ENCODE results near the gene LGALS9. TPM values are rescaled to one million over a fixed set of nuclear protein-coding genes. Genes with fewer than 3 reads are reported as not detected.

The LGALS9 gene
- total RNA-seq, 1 donor from 2014 or later, result 15.2 TPM

DNA sequence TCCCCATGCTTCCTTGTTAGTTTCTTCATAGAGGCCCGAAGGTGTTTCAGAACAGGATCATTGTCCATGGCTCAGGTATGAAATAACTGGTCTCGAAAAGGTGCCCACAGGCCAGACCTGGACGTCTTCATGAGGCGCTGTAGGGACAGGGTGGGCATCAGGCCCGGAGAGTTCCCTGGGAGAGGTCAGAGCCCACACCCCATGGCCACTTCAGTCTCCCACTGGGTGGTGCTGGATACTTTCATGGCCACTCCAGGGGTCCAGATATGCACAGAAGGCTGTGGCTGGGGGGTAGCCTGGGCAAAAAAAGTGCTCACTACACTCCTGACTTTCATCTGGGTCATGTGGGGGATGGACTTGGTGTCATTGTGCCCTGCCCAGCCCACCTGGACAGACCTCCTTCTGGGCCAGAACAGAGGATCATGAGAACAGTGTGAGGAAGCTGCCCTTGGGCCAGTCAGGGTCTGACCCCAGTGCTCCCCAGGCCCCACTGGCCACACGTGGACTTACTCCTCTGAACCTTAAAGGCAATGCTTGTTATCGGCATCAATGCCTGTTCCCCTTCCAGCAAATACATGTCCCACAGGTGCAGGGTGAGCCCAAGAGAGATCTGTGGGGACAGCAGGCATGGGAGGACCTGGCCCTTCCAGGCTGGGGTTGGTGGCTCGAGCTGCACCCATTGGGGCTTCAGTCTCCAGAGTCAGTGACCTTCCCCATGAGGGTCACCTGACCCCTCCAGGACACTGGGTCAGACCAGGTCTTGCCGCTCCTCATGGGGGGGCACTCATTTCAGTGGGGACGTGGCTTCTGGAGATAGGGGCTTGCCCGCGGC, 36.9 kb downstream of the LGALS9 start:
- no peaks in the 10 kb centered on the region for H3K9me3 ChIP-seq (replicated peaks)
- H3K27ac ChIP-seq (replicated peaks), result no peak overlapping the region
- DNase-seq, result no peak
- no peak overlapping the region for H3K4me3 ChIP-seq
- H3K36me3 ChIP-seq, result no peaks in the 10 kb centered on the region
- peaks cover 20% of the 10 kb centered on the region for H3K27me3 ChIP-seq (ENCODE audit: low read depth)
- TF ChIP-seq, protein P1, sequence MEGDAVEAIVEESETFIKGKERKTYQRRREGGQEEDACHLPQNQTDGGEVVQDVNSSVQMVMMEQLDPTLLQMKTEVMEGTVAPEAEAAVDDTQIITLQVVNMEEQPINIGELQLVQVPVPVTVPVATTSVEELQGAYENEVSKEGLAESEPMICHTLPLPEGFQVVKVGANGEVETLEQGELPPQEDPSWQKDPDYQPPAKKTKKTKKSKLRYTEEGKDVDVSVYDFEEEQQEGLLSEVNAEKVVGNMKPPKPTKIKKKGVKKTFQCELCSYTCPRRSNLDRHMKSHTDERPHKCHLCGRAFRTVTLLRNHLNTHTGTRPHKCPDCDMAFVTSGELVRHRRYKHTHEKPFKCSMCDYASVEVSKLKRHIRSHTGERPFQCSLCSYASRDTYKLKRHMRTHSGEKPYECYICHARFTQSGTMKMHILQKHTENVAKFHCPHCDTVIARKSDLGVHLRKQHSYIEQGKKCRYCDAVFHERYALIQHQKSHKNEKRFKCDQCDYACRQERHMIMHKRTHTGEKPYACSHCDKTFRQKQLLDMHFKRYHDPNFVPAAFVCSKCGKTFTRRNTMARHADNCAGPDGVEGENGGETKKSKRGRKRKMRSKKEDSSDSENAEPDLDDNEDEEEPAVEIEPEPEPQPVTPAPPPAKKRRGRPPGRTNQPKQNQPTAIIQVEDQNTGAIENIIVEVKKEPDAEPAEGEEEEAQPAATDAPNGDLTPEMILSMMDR (IDR thresholded peaks at IDR 0.05; ENCODE audit: borderline replicate concordance), result no peak
- intact Hi-C loops (cut with micrococcal nuclease), result no loop called here
- H3K4me1 ChIP-seq, result no peaks in the 10 kb centered on the region

DNA sequence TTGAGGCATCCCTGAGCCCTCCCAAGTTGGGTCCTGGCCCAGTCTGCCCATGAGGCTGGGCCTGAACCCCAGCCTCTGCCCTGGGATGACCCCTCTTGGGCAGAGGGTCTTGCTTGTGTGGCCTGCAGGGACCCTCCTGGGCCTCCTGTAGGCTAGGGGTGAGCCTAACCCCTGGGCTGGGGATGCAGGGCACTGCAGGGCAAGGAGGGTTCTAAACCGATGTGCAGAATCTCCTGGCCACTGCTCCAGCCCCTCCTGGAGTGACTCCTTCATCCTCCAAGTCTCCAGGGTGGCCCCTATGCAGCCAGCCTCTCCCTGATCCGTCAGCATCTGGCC, 37.5 kb downstream of the LGALS9 start:
- peaks cover 21% of the 10 kb centered on the region for H3K27me3 ChIP-seq (ENCODE audit: low read depth)
- intact Hi-C loops (cut with micrococcal nuclease), result no loop called here
- no peaks in the 10 kb centered on the region for H3K9me3 ChIP-seq (replicated peaks)
- H3K4me3 ChIP-seq, result no peak overlapping the region
- no peaks in the 10 kb centered on the region for H3K36me3 ChIP-seq
- TF ChIP-seq, protein P1 (IDR thresholded peaks at IDR 0.05; ENCODE audit: borderline replicate concordance), result no peak
- no peaks in the 10 kb centered on the region for H3K4me1 ChIP-seq
- H3K27ac ChIP-seq (replicated peaks), result no peak overlapping the region
- DNase-seq, result no peak

- Histone ChIP-seq H3K36me3 (no peaks in the 10 kb centered on the region), H3K27ac (replicated peaks) (no peak overlapping the region), H3K9me3 (replicated peaks) (no peaks in the 10 kb centered on the region), H3K27me3 (ENCODE audit: low read depth) (peaks cover 21% of the 10 kb centered on the region), H3K4me1 (no peaks in the 10 kb centered on the region), H3K4me3 (no peak overlapping the region)
- DNase-seq, result no peak
- intact Hi-C loops (cut with micrococcal nuclease), result no loop called here
- TF ChIP-seq, protein P1 (IDR thresholded peaks at IDR 0.05; ENCODE audit: borderline replicate concordance), result no peak
Measured at GRCh38 chr17:27669136-27669535, 38.1 kb downstream of the LGALS9 start.

- no peak overlapping the region for H3K27ac ChIP-seq (replicated peaks)
- intact Hi-C loops (cut with micrococcal nuclease), result no loop called here
- TF ChIP-seq, protein P1 (IDR thresholded peaks at IDR 0.05; ENCODE audit: borderline replicate concordance), result no peak
- no peaks in the 10 kb centered on the region for H3K9me3 ChIP-seq (replicated peaks)
- H3K36me3 ChIP-seq, result no peaks in the 10 kb centered on the region
- H3K4me3 ChIP-seq, result no peak overlapping the region
- no peaks in the 10 kb centered on the region for H3K4me1 ChIP-seq
- DNase-seq, result no peak
- H3K27me3 ChIP-seq (ENCODE audit: low read depth), result peaks cover 21% of the 10 kb centered on the region
Measured at GRCh38 chr17:27669850-27670249, 38.9 kb downstream of the LGALS9 start.

DNA sequence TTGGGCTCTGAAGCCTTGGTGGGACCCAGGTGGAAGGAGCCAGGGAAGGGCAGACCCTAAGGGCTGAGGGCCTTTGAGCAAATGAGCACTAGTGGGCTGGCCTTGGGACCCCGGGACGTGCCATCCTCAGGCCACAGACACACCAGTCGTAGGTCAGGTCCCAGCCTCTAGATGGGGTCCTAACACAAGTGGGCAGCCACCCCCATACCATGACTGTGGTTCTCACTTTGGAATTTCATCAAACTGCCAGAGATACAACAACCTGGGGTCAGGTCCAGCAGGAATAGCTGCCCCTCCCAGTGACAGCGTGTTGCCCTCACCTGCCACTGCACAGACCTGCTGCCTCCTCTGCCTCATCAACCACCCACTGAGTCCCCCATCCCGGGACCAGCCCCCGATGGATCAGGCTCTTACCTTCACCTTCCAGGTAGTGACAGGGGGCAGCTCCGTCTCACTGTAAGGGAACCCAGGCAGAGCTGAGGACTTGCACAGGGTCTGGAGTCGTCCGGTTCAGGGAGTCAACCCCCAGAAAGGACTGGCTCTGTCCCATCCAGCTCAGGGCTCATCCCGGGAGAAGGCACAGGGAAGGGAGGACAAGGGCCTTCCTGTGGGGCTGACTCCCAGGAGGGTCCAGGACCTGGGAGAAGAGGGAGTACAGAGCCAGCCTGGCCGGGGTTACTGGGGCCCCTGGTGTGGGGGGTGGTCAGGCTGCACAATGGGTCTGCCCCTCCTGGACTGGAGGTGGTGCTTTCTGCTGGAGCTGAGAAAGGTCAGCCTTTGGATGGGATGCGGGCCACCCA, 40.0 kb downstream of the LGALS9 start:
- no peaks in the 10 kb centered on the region for H3K36me3 ChIP-seq
- TF ChIP-seq, protein P1 (IDR thresholded peaks at IDR 0.05; ENCODE audit: borderline replicate concordance), result no peak
- H3K27me3 ChIP-seq (ENCODE audit: low read depth), result peaks cover 23% of the 10 kb centered on the region
- H3K4me1 ChIP-seq, result no peaks in the 10 kb centered on the region
- H3K9me3 ChIP-seq (replicated peaks), result no peaks in the 10 kb centered on the region
- no peak for DNase-seq
- intact Hi-C loops (cut with micrococcal nuclease), result no loop called here
- H3K4me3 ChIP-seq, result no peak overlapping the region
- H3K27ac ChIP-seq (replicated peaks), result no peak overlapping the region

Measured in left ventricle myocardium inferior (tissue), 1 donor.